Cardiac fibroblast (primary cell): ENCODE results near the gene SERINC4.
A peak's percentile ranks its signal among the peaks of the same experiment; 100 is the strongest.

Experiments used
- DNase-seq, 2 donors: peaks; one replicate each; pipeline versions ENCODE4 v3.0.0 to v3.0.0-alpha.2; 2010; ENCODE audit warnings: low read depth in 2 of 2
- H3K4me3 ChIP-seq, 2 donors: replicated peaks in 1 of 2; 1 replicate in 1 of 2; 2 replicates in 1 of 2; pipeline ENCODE4 v1.5.1; 2011; ENCODE audit warnings: low read depth in 2 of 2, low read length in 2 of 2, mild to moderate bottlenecking in 2 of 2, moderate library complexity in 1 of 2
- CTCF ChIP-seq: IDR thresholded peaks from one replicate; pipeline ENCODE4 v1.5.1; 2011; ENCODE audit warnings: low read depth, mild to moderate bottlenecking, low read length, inconsistent platforms

Gene SERINC4

GRCh38 chr15:43800286-43801141, 494 bp upstream of the SERINC4 start, which contains the start of gene HYPK:
Gene HYPK (plus strand): TSS chr15:43800599. CDS start chr15:43800623, 24 bp downstream.
- H3K4me3 ChIP-seq = peak within 1 kb of the TSS; percentile 96
- no peak for TF ChIP-seq CTCF
- peak; percentile 89 to 93 for DNase-seq

DNA sequence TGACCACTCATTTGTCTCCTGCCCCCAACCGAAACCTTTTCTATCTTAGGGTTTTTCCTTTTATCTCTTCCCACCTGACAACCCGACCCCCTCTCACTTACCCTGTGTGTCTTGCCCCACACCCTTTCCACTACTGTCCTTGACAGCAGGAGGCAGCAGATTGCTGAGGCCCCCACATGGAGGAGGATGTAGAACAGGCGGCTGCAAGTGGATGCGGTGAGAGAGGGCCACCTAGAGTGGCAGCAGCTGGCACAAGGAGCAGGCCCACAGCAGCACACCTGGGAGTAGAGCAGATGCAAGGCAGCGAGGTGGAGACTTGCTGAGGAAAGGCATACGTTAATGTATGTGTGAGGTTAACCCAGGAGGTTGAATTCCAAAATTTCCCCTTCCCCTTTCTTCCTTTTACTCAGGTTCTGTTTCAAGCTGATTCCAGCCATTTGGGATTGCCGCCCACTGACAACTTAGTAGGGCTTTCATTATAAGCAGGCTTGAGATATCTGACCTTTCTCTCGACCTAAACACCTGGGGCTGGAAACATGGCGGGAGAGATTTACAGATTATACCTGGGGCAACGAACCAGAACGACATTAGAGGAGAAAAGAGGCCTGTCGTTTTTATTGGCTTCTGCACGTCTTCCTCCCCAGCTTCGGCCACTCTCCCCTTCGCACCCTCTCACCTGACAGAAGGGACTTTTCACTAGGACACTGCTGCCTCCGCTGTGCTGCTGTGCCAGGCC, 643 bp downstream of the SERINC4 start:
- TF ChIP-seq CTCF = no peak
- DNase-seq = no peak

GRCh38 chr15:43796566-43796965, 3.5 kb downstream of the SERINC4 start:
- no peak for DNase-seq
- TF ChIP-seq CTCF = no peak
- H3K4me3 ChIP-seq = no peak overlapping the region

More for the DNA sequence above, 643 bp downstream of the SERINC4 start:
- no peak overlapping the region for H3K4me3 ChIP-seq

GRCh38 chr15:43795997-43796396, 4.0 kb downstream of the SERINC4 start:
- no peak overlapping the region for H3K4me3 ChIP-seq
- DNase-seq = no peak
- TF ChIP-seq CTCF = no peak

GRCh38 chr15:43795197-43795596, 4.8 kb downstream of the SERINC4 start:
- no peak for TF ChIP-seq CTCF
- H3K4me3 ChIP-seq = no peak overlapping the region
- DNase-seq = no peak

- peak; percentile 44 to 53 for DNase-seq
- no peak for TF ChIP-seq CTCF
- no peak overlapping the region for H3K4me3 ChIP-seq
These were observed 5.6 kb downstream of the SERINC4 start for GRCh38 chr15:43794269-43795037.
